Measurements from ENCODE around the gene PAPPA. TPM values are rescaled to one million over a fixed set of nuclear protein-coding genes. Genes with fewer than 3 reads are reported as not detected.
A peak's percentile ranks its signal among the peaks of the same experiment; 100 is the strongest.

Gene PAPPA
- total RNA-seq, 1 experiment from 2014 or later, result 0.22 TPM

DNA sequence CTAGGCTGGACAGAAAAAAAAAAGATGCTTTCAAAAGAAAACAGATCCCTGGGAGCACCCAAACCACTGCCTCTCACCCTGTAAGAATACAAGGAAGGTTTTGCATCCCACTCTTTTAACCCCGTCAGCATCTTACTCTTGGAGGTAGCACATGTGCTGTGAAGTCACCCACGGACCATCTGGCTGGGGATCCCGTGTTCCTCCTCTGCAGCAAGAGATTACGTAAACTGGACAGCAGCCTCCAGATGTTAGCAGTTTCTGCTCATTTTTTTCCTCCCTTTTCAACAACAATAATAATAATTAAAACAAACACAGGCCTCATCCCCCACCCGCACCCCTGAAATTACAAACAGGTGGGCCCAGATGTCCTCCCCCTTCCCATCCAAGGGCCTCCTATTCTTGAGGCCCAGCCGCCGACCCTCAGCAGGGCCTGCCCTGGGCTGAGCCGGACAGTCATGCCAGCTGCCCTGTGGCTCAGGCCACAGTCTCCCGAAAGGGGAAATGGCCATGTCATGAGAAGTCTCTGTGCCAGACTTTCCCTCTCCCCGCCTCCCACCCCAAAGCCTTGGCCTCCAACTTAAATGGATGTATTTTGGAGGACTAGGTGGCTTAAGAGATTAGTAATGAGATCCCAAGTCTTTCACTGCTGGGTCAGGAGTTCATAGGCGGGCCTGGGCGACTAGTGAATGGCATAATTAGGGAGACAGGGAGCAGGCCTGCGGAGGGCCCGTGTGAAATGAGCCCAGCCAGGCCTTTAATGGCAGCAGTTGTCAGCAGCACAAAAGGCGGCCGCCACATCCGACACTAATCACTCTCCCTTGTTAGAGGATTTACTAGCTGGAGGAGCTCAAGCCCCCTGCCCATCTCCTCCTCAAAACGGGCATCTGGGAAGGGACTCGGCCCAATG, 165.1 kb downstream of the PAPPA start:
- Mint-ChIP-seq H3K27ac (no peak overlapping the region), H3K4me3 (no peak overlapping the region), H3K27me3 (ENCODE audit: low read depth) (peaks cover 6% of the 10 kb centered on the region; the same call in 1 of the 2 replicates), H3K9me3 (no peaks in the 10 kb centered on the region), H3K36me3 (no peaks in the 10 kb centered on the region), H3K4me1 (peaks cover 17% of the 10 kb centered on the region)
- TF ChIP-seq, protein P1, sequence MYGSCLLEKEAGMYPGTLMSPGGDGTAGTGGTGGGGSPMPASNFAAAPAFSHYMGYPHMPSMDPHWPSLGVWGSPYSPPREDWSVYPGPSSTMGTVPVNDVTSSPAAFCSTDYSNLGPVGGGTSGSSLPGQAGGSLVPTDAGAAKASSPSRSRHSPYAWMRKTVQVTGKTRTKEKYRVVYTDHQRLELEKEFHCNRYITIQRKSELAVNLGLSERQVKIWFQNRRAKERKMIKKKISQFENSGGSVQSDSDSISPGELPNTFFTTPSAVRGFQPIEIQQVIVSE (CRISPR knock-in tag; IDR thresholded peaks at IDR 0.05; ENCODE audit: borderline replicate concordance), result no peak
- TF ChIP-seq CREM (CRISPR knock-in tag; IDR thresholded peaks at IDR 0.05) (no peak), ESRRA (CRISPR knock-in tag; IDR thresholded peaks at IDR 0.05; ENCODE audit: borderline replicate concordance) (no peak), IRF2 (CRISPR knock-in tag; IDR thresholded peaks at IDR 0.05; ENCODE audit: borderline replicate concordance, low read depth) (no peak), SP1 (CRISPR knock-in tag; conservative IDR thresholded peaks at IDR 0.05) (no peak)
- TF ChIP-seq, protein P2, sequence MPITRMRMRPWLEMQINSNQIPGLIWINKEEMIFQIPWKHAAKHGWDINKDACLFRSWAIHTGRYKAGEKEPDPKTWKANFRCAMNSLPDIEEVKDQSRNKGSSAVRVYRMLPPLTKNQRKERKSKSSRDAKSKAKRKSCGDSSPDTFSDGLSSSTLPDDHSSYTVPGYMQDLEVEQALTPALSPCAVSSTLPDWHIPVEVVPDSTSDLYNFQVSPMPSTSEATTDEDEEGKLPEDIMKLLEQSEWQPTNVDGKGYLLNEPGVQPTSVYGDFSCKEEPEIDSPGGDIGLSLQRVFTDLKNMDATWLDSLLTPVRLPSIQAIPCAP (CRISPR knock-in tag; IDR thresholded peaks at IDR 0.05), result no peak
- TF ChIP-seq, protein P3, sequence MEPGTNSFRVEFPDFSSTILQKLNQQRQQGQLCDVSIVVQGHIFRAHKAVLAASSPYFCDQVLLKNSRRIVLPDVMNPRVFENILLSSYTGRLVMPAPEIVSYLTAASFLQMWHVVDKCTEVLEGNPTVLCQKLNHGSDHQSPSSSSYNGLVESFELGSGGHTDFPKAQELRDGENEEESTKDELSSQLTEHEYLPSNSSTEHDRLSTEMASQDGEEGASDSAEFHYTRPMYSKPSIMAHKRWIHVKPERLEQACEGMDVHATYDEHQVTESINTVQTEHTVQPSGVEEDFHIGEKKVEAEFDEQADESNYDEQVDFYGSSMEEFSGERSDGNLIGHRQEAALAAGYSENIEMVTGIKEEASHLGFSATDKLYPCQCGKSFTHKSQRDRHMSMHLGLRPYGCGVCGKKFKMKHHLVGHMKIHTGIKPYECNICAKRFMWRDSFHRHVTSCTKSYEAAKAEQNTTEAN (CRISPR knock-in tag; IDR thresholded peaks at IDR 0.05), result no peak
- TF ChIP-seq, protein P4, sequence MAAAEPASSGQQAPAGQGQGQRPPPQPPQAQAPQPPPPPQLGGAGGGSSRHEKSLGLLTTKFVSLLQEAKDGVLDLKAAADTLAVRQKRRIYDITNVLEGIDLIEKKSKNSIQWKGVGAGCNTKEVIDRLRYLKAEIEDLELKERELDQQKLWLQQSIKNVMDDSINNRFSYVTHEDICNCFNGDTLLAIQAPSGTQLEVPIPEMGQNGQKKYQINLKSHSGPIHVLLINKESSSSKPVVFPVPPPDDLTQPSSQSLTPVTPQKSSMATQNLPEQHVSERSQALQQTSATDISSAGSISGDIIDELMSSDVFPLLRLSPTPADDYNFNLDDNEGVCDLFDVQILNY (CRISPR knock-in tag; IDR thresholded peaks at IDR 0.05), result no peak
- CTCF ChIA-PET, result no interaction called here
- POLR2A ChIA-PET, result no interaction called here
- DNase-seq (ENCODE audit: low spot score), result no peak
- ATAC-seq, result peak; percentile 57

DNA sequence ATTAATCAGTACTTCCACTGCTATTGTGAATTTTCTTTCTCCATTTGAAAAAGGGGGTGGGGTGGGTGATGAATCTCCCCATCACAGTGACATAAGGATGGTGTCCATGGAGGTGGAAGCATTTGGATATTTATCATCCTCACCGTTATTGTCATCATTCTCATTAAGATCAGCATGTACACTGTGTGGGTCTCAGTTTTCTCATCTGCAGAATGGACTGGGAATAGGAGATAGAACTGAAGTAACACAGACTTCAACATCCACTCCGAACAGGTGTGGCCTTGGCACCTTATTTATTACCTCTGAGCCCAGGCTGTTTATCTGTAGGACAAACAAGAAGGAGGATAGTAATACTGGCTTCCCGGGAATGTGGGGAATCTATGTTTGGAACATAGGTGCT, 165.9 kb downstream of the PAPPA start:
- Mint-ChIP-seq H3K9me3 (no peaks in the 10 kb centered on the region), H3K27ac (no peak overlapping the region), H3K4me3 (no peak overlapping the region), H3K4me1 (peaks cover 20% of the 10 kb centered on the region), H3K27me3 (ENCODE audit: low read depth) (peaks cover 7% of the 10 kb centered on the region; the same call in 1 of the 2 replicates), H3K36me3 (no peaks in the 10 kb centered on the region)
- DNase-seq (ENCODE audit: low spot score) (no peak), ATAC-seq (no peak)
- POLR2A ChIA-PET, result no interaction called here
- CTCF ChIA-PET, result no interaction called here
- TF ChIP-seq NFE2L1 (CRISPR knock-in tag; IDR thresholded peaks at IDR 0.05) (no peak), TCF7 (CRISPR knock-in tag; IDR thresholded peaks at IDR 0.05; ENCODE audit: low read depth) (no peak), CBFB (CRISPR knock-in tag; IDR thresholded peaks at IDR 0.05; ENCODE audit: low read depth) (no peak), TEAD4 (CRISPR knock-in tag; IDR thresholded peaks at IDR 0.05) (no peak), GABPB1 (CRISPR knock-in tag; IDR thresholded peaks at IDR 0.05) (no peak), ZNF121 (CRISPR knock-in tag; IDR thresholded peaks at IDR 0.05) (no peak), HMGA2 (CRISPR knock-in tag; IDR thresholded peaks at IDR 0.05) (no peak), CREB1 (CRISPR knock-in tag; IDR thresholded peaks at IDR 0.05) (no peak)
- TF ChIP-seq, protein P2 (CRISPR knock-in tag; IDR thresholded peaks at IDR 0.05), result no peak
- TF ChIP-seq, protein P5, sequence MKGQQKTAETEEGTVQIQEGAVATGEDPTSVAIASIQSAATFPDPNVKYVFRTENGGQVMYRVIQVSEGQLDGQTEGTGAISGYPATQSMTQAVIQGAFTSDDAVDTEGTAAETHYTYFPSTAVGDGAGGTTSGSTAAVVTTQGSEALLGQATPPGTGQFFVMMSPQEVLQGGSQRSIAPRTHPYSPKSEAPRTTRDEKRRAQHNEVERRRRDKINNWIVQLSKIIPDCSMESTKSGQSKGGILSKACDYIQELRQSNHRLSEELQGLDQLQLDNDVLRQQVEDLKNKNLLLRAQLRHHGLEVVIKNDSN (CRISPR knock-in tag; IDR thresholded peaks at IDR 0.05), result no peak
- TF ChIP-seq, protein P6, sequence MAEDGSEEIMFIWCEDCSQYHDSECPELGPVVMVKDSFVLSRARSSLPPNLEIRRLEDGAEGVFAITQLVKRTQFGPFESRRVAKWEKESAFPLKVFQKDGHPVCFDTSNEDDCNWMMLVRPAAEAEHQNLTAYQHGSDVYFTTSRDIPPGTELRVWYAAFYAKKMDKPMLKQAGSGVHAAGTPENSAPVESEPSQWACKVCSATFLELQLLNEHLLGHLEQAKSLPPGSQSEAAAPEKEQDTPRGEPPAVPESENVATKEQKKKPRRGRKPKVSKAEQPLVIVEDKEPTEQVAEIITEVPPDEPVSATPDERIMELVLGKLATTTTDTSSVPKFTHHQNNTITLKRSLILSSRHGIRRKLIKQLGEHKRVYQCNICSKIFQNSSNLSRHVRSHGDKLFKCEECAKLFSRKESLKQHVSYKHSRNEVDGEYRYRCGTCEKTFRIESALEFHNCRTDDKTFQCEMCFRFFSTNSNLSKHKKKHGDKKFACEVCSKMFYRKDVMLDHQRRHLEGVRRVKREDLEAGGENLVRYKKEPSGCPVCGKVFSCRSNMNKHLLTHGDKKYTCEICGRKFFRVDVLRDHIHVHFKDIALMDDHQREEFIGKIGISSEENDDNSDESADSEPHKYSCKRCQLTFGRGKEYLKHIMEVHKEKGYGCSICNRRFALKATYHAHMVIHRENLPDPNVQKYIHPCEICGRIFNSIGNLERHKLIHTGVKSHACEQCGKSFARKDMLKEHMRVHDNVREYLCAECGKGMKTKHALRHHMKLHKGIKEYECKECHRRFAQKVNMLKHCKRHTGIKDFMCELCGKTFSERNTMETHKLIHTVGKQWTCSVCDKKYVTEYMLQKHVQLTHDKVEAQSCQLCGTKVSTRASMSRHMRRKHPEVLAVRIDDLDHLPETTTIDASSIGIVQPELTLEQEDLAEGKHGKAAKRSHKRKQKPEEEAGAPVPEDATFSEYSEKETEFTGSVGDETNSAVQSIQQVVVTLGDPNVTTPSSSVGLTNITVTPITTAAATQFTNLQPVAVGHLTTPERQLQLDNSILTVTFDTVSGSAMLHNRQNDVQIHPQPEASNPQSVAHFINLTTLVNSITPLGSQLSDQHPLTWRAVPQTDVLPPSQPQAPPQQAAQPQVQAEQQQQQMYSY (CRISPR knock-in tag; IDR thresholded peaks at IDR 0.05), result no peak
- TF ChIP-seq, protein P7, sequence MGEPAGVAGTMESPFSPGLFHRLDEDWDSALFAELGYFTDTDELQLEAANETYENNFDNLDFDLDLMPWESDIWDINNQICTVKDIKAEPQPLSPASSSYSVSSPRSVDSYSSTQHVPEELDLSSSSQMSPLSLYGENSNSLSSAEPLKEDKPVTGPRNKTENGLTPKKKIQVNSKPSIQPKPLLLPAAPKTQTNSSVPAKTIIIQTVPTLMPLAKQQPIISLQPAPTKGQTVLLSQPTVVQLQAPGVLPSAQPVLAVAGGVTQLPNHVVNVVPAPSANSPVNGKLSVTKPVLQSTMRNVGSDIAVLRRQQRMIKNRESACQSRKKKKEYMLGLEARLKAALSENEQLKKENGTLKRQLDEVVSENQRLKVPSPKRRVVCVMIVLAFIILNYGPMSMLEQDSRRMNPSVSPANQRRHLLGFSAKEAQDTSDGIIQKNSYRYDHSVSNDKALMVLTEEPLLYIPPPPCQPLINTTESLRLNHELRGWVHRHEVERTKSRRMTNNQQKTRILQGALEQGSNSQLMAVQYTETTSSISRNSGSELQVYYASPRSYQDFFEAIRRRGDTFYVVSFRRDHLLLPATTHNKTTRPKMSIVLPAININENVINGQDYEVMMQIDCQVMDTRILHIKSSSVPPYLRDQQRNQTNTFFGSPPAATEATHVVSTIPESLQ (CRISPR knock-in tag; IDR thresholded peaks at IDR 0.05), result no peak
- TF ChIP-seq, protein P8, sequence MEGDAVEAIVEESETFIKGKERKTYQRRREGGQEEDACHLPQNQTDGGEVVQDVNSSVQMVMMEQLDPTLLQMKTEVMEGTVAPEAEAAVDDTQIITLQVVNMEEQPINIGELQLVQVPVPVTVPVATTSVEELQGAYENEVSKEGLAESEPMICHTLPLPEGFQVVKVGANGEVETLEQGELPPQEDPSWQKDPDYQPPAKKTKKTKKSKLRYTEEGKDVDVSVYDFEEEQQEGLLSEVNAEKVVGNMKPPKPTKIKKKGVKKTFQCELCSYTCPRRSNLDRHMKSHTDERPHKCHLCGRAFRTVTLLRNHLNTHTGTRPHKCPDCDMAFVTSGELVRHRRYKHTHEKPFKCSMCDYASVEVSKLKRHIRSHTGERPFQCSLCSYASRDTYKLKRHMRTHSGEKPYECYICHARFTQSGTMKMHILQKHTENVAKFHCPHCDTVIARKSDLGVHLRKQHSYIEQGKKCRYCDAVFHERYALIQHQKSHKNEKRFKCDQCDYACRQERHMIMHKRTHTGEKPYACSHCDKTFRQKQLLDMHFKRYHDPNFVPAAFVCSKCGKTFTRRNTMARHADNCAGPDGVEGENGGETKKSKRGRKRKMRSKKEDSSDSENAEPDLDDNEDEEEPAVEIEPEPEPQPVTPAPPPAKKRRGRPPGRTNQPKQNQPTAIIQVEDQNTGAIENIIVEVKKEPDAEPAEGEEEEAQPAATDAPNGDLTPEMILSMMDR (IDR thresholded peaks at IDR 0.05), result no peak
- TF ChIP-seq, protein P1 (CRISPR knock-in tag; IDR thresholded peaks at IDR 0.05; ENCODE audit: borderline replicate concordance), result no peak

Measured in WTC11 (cell line).